ENCODE data around the gene FRMD4B. TPM values are rescaled to one million over a fixed set of nuclear protein-coding genes. Genes with fewer than 3 reads are reported as not detected.

The FRMD4B gene
- total and polyA plus RNA-seq, 7 donors, result 1.1 to 4.0 (median 2.9) TPM

- WGBS, 3 donors, result 96 to 99% (median 98%) methylated on average over 1 of the region's 1 CpG
- no peak for DNase-seq
- Histone ChIP-seq H3K27me3 (ENCODE audit: insufficient read depth in 3 of 3, low read length in 2 of 3) (no peaks in the 10 kb centered on the region), H3K9me3 (no peaks in the 10 kb centered on the region), H3K4me3 (no peak overlapping the region), H3K36me3 (ENCODE audit: insufficient read depth in 1 of 2, low read depth in 1 of 2) (peaks cover 0 to 9% of the 10 kb centered on the region in 2 donors), H3K4me1 (no peaks in the 10 kb centered on the region), H3K27ac (no peak overlapping the region)
- intact Hi-C loops (cut with DNase I), result no loop called here
- TF ChIP-seq CTCF (IDR thresholded peaks at IDR 0.05), result no peak
- ATAC-seq, result no peak
Measured at GRCh38 chr3:69172058-69172457, 213.8 kb downstream of the FRMD4B start.

GRCh38 chr3:69166446-69166845 lies 219.4 kb downstream of the FRMD4B start:
- WGBS, 3 donors, result 89 to 100% (median 96%) methylated on average over 1 of the region's 1 CpG
- Histone ChIP-seq H3K4me3 (no peak overlapping the region), H3K9me3 (no peaks in the 10 kb centered on the region), H3K27ac (no peak overlapping the region), H3K36me3 (ENCODE audit: insufficient read depth in 1 of 2, low read depth in 1 of 2) (peaks cover 0 to 4% of the 10 kb centered on the region in 2 donors), H3K27me3 (ENCODE audit: insufficient read depth in 3 of 3, low read length in 2 of 3) (no peaks in the 10 kb centered on the region), H3K4me1 (no peaks in the 10 kb centered on the region)
- ATAC-seq, result no peak
- TF ChIP-seq CTCF (IDR thresholded peaks at IDR 0.05), result no peak
- no peak for DNase-seq
- intact Hi-C loops (cut with DNase I), result no loop called here

GRCh38 chr3:69165744-69166143 lies 220.1 kb downstream of the FRMD4B start:
- Histone ChIP-seq H3K4me3 (no peak overlapping the region), H3K27ac (no peak overlapping the region), H3K36me3 (ENCODE audit: insufficient read depth in 1 of 2, low read depth in 1 of 2) (no peaks in the 10 kb centered on the region), H3K4me1 (no peaks in the 10 kb centered on the region), H3K9me3 (no peaks in the 10 kb centered on the region), H3K27me3 (ENCODE audit: insufficient read depth in 3 of 3, low read length in 2 of 3) (no peaks in the 10 kb centered on the region)
- DNase-seq (no peak), ATAC-seq (no peak)
- TF ChIP-seq CTCF (IDR thresholded peaks at IDR 0.05), result no peak
- WGBS, 3 donors, result 95 to 96% (median 96%) methylated on average over 4 of the region's 4 CpGs
- intact Hi-C loops (cut with DNase I), result no loop called here

GRCh38 chr3:69164296-69164695 lies 221.6 kb downstream of the FRMD4B start:
- no peaks in the 10 kb centered on the region for H3K36me3 ChIP-seq (ENCODE audit: insufficient read depth in 1 of 2, low read depth in 1 of 2)
- intact Hi-C loops (cut with DNase I), result loop anchor here (5.0 kb wide), 4 partner anchors 143 to 508 kb away; no protein-coding TSS in a partner anchor
- no peak for ATAC-seq

More at GRCh38 chr3:69164296-69164695, 221.6 kb downstream of the FRMD4B start:
- Histone ChIP-seq H3K9me3 (no peaks in the 10 kb centered on the region), H3K4me1 (no peaks in the 10 kb centered on the region), H3K27me3 (ENCODE audit: insufficient read depth in 3 of 3, low read length in 2 of 3) (no peaks in the 10 kb centered on the region), H3K4me3 (no peak overlapping the region), H3K27ac (no peak overlapping the region)
- no peak for TF ChIP-seq CTCF (IDR thresholded peaks at IDR 0.05)
- no peak for DNase-seq
